Uterus (tissue), 2 donors: Measurements from ENCODE around the gene DHX40.

Experiments
- POLR2A ChIP-seq, 2 donors: fragments of 450-650 bp; IDR thresholded peaks; one replicate each; pipeline ENCODE4 v1.6.1; 2016; ENCODE audit warnings: antibody characterized with exemption in 2 of 2, mild to moderate bottlenecking in 1 of 2, moderate library complexity in 1 of 2
- TF ChIP-seq, protein P1 (sequence below), 4 experiments: fragments of 200-600 bp in 2 of 4; fragments of 450-650 bp in 2 of 4; sonication (generic) in 2 of 4; IDR thresholded peaks; one replicate each; pipeline ENCODE4 v1.5.1; 2016 to 2019; ENCODE audit warnings: antibody characterized with exemption in 4 of 4, mild to moderate bottlenecking in 2 of 4, moderate library complexity in 1 of 4

DNA sequence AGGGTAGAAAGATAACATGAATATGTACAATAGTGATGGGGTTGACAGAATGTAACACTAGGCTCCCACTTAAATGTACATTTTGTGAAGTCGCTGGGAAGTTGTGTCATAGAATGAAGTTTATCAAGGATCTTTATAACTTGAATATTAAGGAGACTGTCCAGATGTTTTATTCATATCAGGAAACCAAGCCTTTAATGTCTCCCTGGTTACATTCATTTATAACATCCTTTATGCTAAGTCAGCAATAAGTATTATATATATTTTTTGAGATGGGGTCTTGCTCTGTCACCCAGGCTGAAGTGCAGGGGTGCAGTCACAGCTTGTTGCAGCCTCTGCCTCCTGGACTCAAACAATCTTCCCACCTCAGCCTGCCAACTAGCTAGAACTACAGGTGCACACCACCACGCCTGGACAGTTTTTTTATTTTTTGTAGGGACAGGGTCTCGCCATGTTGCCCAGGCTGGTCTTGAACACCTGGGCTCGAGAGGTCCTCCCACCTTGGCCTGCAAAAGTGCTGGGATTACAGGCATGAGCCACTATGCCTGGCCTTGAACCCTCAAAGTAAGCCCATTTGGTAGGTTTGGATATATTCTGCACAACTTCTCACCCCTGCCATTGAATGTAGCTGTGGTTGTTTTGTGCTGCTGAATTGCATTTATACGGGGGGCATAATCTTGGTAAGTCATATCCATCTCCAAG, 68.4 kb downstream of the DHX40 start:
- TF ChIP-seq, protein P1, sequence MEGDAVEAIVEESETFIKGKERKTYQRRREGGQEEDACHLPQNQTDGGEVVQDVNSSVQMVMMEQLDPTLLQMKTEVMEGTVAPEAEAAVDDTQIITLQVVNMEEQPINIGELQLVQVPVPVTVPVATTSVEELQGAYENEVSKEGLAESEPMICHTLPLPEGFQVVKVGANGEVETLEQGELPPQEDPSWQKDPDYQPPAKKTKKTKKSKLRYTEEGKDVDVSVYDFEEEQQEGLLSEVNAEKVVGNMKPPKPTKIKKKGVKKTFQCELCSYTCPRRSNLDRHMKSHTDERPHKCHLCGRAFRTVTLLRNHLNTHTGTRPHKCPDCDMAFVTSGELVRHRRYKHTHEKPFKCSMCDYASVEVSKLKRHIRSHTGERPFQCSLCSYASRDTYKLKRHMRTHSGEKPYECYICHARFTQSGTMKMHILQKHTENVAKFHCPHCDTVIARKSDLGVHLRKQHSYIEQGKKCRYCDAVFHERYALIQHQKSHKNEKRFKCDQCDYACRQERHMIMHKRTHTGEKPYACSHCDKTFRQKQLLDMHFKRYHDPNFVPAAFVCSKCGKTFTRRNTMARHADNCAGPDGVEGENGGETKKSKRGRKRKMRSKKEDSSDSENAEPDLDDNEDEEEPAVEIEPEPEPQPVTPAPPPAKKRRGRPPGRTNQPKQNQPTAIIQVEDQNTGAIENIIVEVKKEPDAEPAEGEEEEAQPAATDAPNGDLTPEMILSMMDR (IDR thresholded peaks at IDR 0.05): no peak
- TF ChIP-seq POLR2A (IDR thresholded peaks at IDR 0.05): no peak
